SK-N-SH treated with all-trans-retinoic acid at 6 μM for 48 hours (cell line): ENCODE results near the gene COL16A1.

Source experiments
- ATAC-seq: fragments of 200-7000 bp; cut with Tn5 transposase; 3 replicates; pipeline ENCODE4 v1.9.1; 2020; ENCODE audit warnings: mild to moderate bottlenecking, moderate library complexity
- ARNTL ChIP-seq: fragments of 450-650 bp; formaldehyde crosslinking; IDR thresholded peaks from 2 replicates; pipeline ENCODE4 v1.5.0; 2020; ENCODE audit warnings: low read depth, mild to moderate bottlenecking, moderate library complexity, borderline replicate concordance
- BACH2 ChIP-seq: fragments of 250-450 bp; sonication (Bioruptor Pico); IDR thresholded peaks from 2 replicates; pipeline ENCODE4 v1.9.0; 2021; ENCODE audit warnings: mild to moderate bottlenecking, borderline replicate concordance
- CSDC2 ChIP-seq: fragments of 250-450 bp; sonication (Bioruptor Pico); IDR thresholded peaks from 2 replicates; pipeline ENCODE4 v1.5.0; 2020; ENCODE audit warnings: mild to moderate bottlenecking, moderate library complexity
- ESRRG ChIP-seq: fragments of 250-450 bp; sonication (Bioruptor Pico); IDR thresholded peaks from 2 replicates; pipeline ENCODE4 v1.6.1; 2021; ENCODE audit warnings: mild to moderate bottlenecking
- GLIS3 ChIP-seq: fragments of 250-450 bp; sonication (Bioruptor Pico); IDR thresholded peaks from 2 replicates; pipeline ENCODE4 v1.5.0; 2020; ENCODE audit warnings: mild to moderate bottlenecking, moderate library complexity
- ISL1 ChIP-seq: fragments of 250-450 bp; sonication (Bioruptor Pico); IDR thresholded peaks from 2 replicates; pipeline ENCODE4 v2.1.2; 2022; ENCODE audit warnings: mild to moderate bottlenecking, moderate library complexity
- OSR1 ChIP-seq: fragments of 250-450 bp; sonication (Bioruptor Pico); IDR thresholded peaks from 2 replicates; pipeline ENCODE4 v1.8.0; 2022; ENCODE audit warnings: moderate library complexity, mild to moderate bottlenecking, inconsistent platforms
- PATZ1 ChIP-seq: fragments of 250-450 bp; sonication (Bioruptor Pico); IDR thresholded peaks from 2 replicates; pipeline ENCODE4 v1.8.0; 2020; ENCODE audit warnings: mild to moderate bottlenecking, moderate library complexity, borderline replicate concordance
- PPARA ChIP-seq: fragments of 250-450 bp; sonication (Bioruptor Pico); IDR thresholded peaks from 2 replicates; pipeline ENCODE4 v1.5.0; 2020; ENCODE audit warnings: mild to moderate bottlenecking, borderline replicate concordance
- RARB ChIP-seq: fragments of 250-450 bp; sonication (Bioruptor Pico); IDR thresholded peaks from 2 replicates; pipeline ENCODE4 v1.8.0; 2021; ENCODE audit warnings: mild to moderate bottlenecking, moderate library complexity
- SNAI2 ChIP-seq: fragments of 250-450 bp; sonication (Bioruptor Pico); IDR thresholded peaks from 2 replicates; pipeline ENCODE4 v1.5.0; 2020; ENCODE audit warnings: mild to moderate bottlenecking, moderate library complexity
- TCF4 ChIP-seq: fragments of 250-450 bp; sonication (Bioruptor Pico); IDR thresholded peaks from 2 replicates; pipeline ENCODE4 v1.8.0; 2021; ENCODE audit warnings: mild to moderate bottlenecking, moderate library complexity, borderline replicate concordance
- TOX ChIP-seq: fragments of 250-450 bp; sonication (Bioruptor Pico); IDR thresholded peaks from 2 replicates; pipeline ENCODE4 v1.8.0; 2021; ENCODE audit warnings: mild to moderate bottlenecking, moderate library complexity, borderline replicate concordance
- ZC3H10 ChIP-seq: fragments of 250-450 bp; sonication (Bioruptor Pico); IDR thresholded peaks from 2 replicates; pipeline ENCODE4 v1.5.1; 2021; ENCODE audit warnings: mild to moderate bottlenecking, moderate library complexity
- ZFP3 ChIP-seq: fragments of 250-450 bp; sonication (Bioruptor Pico); IDR thresholded peaks from 2 replicates; pipeline ENCODE4 v1.5.0; 2020; ENCODE audit warnings: mild to moderate bottlenecking, moderate library complexity
- ZFP30 ChIP-seq: fragments of 450-650 bp; formaldehyde crosslinking; IDR thresholded peaks from 2 replicates; pipeline ENCODE4 v1.5.0; 2022; ENCODE audit warnings: mild to moderate bottlenecking, moderate library complexity
- ZNF565 ChIP-seq: fragments of 450-650 bp; formaldehyde crosslinking; conservative IDR thresholded peaks from 2 replicates; pipeline ENCODE4 v1.5.0; 2020; ENCODE audit warnings: low read depth, mild to moderate bottlenecking, moderate library complexity
- ZNF70 ChIP-seq: fragments of 450-650 bp; formaldehyde crosslinking; IDR thresholded peaks from 2 replicates; pipeline ENCODE4 v1.5.0; 2020; ENCODE audit warnings: mild to moderate bottlenecking, moderate library complexity
- ZNF8 ChIP-seq: fragments of 450-650 bp; formaldehyde crosslinking; IDR thresholded peaks from 2 replicates; pipeline ENCODE4 v1.5.0; 2020; ENCODE audit warnings: mild to moderate bottlenecking, moderate library complexity
- TF ChIP-seq, protein P1 (sequence below): fragments of 250-450 bp; sonication (Bioruptor Pico); IDR thresholded peaks from 2 replicates; pipeline ENCODE4 v1.5.1; 2020; ENCODE audit warnings: low read depth, mild to moderate bottlenecking, moderate library complexity
- TF ChIP-seq, protein P2 (sequence below): fragments of 250-450 bp; sonication (Bioruptor Pico); IDR thresholded peaks from 2 replicates; pipeline ENCODE4 v1.5.1; 2021; ENCODE audit warnings: mild to moderate bottlenecking, moderate library complexity
- TF ChIP-seq, protein P3 (sequence below): fragments of 250-450 bp; sonication (Bioruptor Pico); IDR thresholded peaks from 2 replicates; pipeline ENCODE4 v1.8.0; 2021; ENCODE audit warnings: low read depth, mild to moderate bottlenecking, moderate library complexity, borderline replicate concordance
- TF ChIP-seq, protein P4 (sequence below): fragments of 250-450 bp; sonication (Bioruptor Pico); IDR thresholded peaks from 2 replicates; pipeline ENCODE4 v1.5.0; 2020; ENCODE audit warnings: mild to moderate bottlenecking, moderate library complexity

COL16A1 gene

GRCh38 chr1:31703431-31704270, at the start of gene COL16A1:
TSS of gene COL16A1 (minus strand) at chr1:31704017. CDS start at chr1:31702193, 1,824 bp downstream.
- ATAC-seq: peak; percentile 38
- TF ChIP-seq SNAI2 (CRISPR knock-in tag) (no peak), ARNTL (CRISPR knock-in tag) (no peak), TCF4 (CRISPR knock-in tag) (peak; percentile 23; the same call in 1 of the 2 replicates), CSDC2 (no peak)

GRCh38 chr1:31752952-31753475, 49.2 kb upstream of the COL16A1 start:
- no peak for ATAC-seq
- TF ChIP-seq ARNTL (CRISPR knock-in tag) (no peak), ZNF565 (CRISPR knock-in tag) (no peak), ZNF8 (no peak), TCF4 (CRISPR knock-in tag) (no peak), RARB (CRISPR knock-in tag) (no peak), TOX (CRISPR knock-in tag) (no peak), OSR1 (CRISPR knock-in tag) (no peak), ISL1 (CRISPR knock-in tag) (no peak), ZFP30 (no peak), ZC3H10 (no peak), BACH2 (CRISPR knock-in tag) (no peak), ZFP3 (no peak), SNAI2 (CRISPR knock-in tag) (no peak), PPARA (no peak), ZNF70 (no peak), GLIS3 (CRISPR knock-in tag) (no peak), ESRRG (CRISPR knock-in tag) (no peak)
- TF ChIP-seq, protein P1, sequence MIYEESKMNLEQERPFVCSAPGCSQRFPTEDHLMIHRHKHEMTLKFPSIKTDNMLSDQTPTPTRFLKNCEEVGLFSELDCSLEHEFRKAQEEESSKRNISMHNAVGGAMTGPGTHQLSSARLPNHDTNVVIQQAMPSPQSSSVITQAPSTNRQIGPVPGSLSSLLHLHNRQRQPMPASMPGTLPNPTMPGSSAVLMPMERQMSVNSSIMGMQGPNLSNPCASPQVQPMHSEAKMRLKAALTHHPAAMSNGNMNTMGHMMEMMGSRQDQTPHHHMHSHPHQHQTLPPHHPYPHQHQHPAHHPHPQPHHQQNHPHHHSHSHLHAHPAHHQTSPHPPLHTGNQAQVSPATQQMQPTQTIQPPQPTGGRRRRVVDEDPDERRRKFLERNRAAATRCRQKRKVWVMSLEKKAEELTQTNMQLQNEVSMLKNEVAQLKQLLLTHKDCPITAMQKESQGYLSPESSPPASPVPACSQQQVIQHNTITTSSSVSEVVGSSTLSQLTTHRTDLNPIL: no peak
- TF ChIP-seq, protein P2, sequence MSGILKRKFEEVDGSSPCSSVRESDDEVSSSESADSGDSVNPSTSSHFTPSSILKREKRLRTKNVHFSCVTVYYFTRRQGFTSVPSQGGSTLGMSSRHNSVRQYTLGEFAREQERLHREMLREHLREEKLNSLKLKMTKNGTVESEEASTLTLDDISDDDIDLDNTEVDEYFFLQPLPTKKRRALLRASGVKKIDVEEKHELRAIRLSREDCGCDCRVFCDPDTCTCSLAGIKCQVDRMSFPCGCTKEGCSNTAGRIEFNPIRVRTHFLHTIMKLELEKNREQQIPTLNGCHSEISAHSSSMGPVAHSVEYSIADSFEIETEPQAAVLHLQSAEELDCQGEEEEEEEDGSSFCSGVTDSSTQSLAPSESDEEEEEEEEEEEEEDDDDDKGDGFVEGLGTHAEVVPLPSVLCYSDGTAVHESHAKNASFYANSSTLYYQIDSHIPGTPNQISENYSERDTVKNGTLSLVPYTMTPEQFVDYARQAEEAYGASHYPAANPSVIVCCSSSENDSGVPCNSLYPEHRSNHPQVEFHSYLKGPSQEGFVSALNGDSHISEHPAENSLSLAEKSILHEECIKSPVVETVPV (CRISPR knock-in tag): no peak
- TF ChIP-seq, protein P3, sequence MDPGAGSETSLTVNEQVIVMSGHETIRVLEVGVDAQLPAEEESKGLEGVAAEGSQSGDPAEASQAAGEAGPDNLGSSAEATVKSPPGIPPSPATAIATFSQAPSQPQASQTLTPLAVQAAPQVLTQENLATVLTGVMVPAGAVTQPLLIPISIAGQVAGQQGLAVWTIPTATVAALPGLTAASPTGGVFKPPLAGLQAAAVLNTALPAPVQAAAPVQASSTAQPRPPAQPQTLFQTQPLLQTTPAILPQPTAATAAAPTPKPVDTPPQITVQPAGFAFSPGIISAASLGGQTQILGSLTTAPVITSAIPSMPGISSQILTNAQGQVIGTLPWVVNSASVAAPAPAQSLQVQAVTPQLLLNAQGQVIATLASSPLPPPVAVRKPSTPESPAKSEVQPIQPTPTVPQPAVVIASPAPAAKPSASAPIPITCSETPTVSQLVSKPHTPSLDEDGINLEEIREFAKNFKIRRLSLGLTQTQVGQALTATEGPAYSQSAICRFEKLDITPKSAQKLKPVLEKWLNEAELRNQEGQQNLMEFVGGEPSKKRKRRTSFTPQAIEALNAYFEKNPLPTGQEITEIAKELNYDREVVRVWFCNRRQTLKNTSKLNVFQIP (CRISPR knock-in tag): no peak
- TF ChIP-seq, all 23 proteins: peak for 0

- TF ChIP-seq ZC3H10 (no peak), ZNF70 (no peak), ZNF8 (no peak), TCF4 (CRISPR knock-in tag) (no peak), ISL1 (CRISPR knock-in tag) (no peak), PATZ1 (no peak), SNAI2 (CRISPR knock-in tag) (no peak), GLIS3 (CRISPR knock-in tag) (no peak), PPARA (no peak), RARB (CRISPR knock-in tag) (no peak), ZNF565 (CRISPR knock-in tag) (no peak), ZFP3 (no peak)
- TF ChIP-seq, protein P3 (CRISPR knock-in tag): no peak
- TF ChIP-seq, protein P4, sequence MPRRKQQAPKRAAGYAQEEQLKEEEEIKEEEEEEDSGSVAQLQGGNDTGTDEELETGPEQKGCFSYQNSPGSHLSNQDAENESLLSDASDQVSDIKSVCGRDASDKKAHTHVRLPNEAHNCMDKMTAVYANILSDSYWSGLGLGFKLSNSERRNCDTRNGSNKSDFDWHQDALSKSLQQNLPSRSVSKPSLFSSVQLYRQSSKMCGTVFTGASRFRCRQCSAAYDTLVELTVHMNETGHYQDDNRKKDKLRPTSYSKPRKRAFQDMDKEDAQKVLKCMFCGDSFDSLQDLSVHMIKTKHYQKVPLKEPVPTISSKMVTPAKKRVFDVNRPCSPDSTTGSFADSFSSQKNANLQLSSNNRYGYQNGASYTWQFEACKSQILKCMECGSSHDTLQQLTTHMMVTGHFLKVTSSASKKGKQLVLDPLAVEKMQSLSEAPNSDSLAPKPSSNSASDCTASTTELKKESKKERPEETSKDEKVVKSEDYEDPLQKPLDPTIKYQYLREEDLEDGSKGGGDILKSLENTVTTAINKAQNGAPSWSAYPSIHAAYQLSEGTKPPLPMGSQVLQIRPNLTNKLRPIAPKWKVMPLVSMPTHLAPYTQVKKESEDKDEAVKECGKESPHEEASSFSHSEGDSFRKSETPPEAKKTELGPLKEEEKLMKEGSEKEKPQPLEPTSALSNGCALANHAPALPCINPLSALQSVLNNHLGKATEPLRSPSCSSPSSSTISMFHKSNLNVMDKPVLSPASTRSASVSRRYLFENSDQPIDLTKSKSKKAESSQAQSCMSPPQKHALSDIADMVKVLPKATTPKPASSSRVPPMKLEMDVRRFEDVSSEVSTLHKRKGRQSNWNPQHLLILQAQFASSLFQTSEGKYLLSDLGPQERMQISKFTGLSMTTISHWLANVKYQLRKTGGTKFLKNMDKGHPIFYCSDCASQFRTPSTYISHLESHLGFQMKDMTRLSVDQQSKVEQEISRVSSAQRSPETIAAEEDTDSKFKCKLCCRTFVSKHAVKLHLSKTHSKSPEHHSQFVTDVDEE (CRISPR knock-in tag): no peak
- TF ChIP-seq, all 23 proteins: peak for 0
- ATAC-seq: no peak
These were observed 48.4 kb upstream of the COL16A1 start for GRCh38 chr1:31752258-31752657.
